GM19372 (cell line): ENCODE measurements around the gene RBMX.
A peak's percentile ranks its signal among the peaks of the same experiment; 100 is the strongest.
"Not testable (repeated sequence)": the region's sequence is repeated elsewhere in the genome, so short reads cannot be mapped to it uniquely, and the experiment has no call there.

Experiments used
- ATAC-seq: cut with Tn5 transposase; IDR thresholded peaks from one replicate; pipeline ENCODE4 v1.9.1; 2021; ENCODE audit warnings: mild to moderate bottlenecking, low read depth, moderate library complexity; ENCODE audit not compliant: unreplicated experiment

Gene RBMX

GRCh38 chrX:136880452-136881013 lies at the start of gene RBMX:
Gene RBMX (minus strand): TSS chrX:136880725. CDS start chrX:136879427, 1,298 bp downstream.
- ATAC-seq = peak; percentile 98

- not testable (repeated sequence) for ATAC-seq
Measured at GRCh38 chrX:136921438-136921837, 40.9 kb upstream of the RBMX start.

- no peak for ATAC-seq
Measured at GRCh38 chrX:136920001-136920400, 39.5 kb upstream of the RBMX start.

- no peak for ATAC-seq
Measured at GRCh38 chrX:136916827-136917226, 36.3 kb upstream of the RBMX start.

- not testable (repeated sequence) for ATAC-seq
Measured at GRCh38 chrX:136911661-136912060, 31.1 kb upstream of the RBMX start.

GRCh38 chrX:136911253-136911652 lies 30.7 kb upstream of the RBMX start:
- ATAC-seq = no peak

GRCh38 chrX:136910565-136911035 lies 30.1 kb upstream of the RBMX start:
- ATAC-seq = no peak

- peak; percentile 59 for ATAC-seq
Measured at GRCh38 chrX:136909706-136910564, 29.4 kb upstream of the RBMX start.

- ATAC-seq = peak; percentile 59
Measured at GRCh38 chrX:136909119-136909705, 28.7 kb upstream of the RBMX start.

- no peak for ATAC-seq
Measured at GRCh38 chrX:136907621-136908020, 27.1 kb upstream of the RBMX start.

GRCh38 chrX:136906921-136907510 lies 26.5 kb upstream of the RBMX start:
- no peak for ATAC-seq

GRCh38 chrX:136904067-136904466 lies 23.5 kb upstream of the RBMX start:
- ATAC-seq = not testable (repeated sequence)

GRCh38 chrX:136900071-136900470 lies 19.5 kb upstream of the RBMX start:
- ATAC-seq = not testable (repeated sequence)

- no peak for ATAC-seq
Measured at GRCh38 chrX:136899221-136899620, 18.7 kb upstream of the RBMX start.

- ATAC-seq = not testable (repeated sequence)
Measured at GRCh38 chrX:136898752-136899151, 18.2 kb upstream of the RBMX start.

GRCh38 chrX:136896121-136896914 lies 15.8 kb upstream of the RBMX start:
- no peak for ATAC-seq

GRCh38 chrX:136892412-136892811 lies 11.9 kb upstream of the RBMX start:
- ATAC-seq = no peak

- not testable (repeated sequence) for ATAC-seq
Measured at GRCh38 chrX:136890596-136890995, 10.1 kb upstream of the RBMX start.

GRCh38 chrX:136889269-136889668 lies 8.7 kb upstream of the RBMX start:
- ATAC-seq = no peak

GRCh38 chrX:136880003-136880451 lies 498 bp downstream of the RBMX start:
- no peak for ATAC-seq
